ENCODE measurements around the gene SRD5A1.

The SRD5A1 gene

GRCh38 chr5:6674421-6674820 lies 41.2 kb downstream of the SRD5A1 start:
- Histone ChIP-seq H3K4me2 (ENCODE audit: insufficient read depth, low read length, poor library complexity, severe bottlenecking) (no peak overlapping the region), H3K27me3 (ENCODE audit: control insufficient read depth in 3 of 3, insufficient read depth in 3 of 3, low read depth in 1 of 3, low read length in 3 of 3) (no peaks in the 10 kb centered on the region), H3K79me1 (ENCODE audit: low read depth, low read length) (no peaks in the 10 kb centered on the region), H3K14ac (ENCODE audit: low read length) (no peak overlapping the region), H3K27ac (replicated peaks; ENCODE audit: low read length) (no peak overlapping the region), H2AFZ (ENCODE audit: low read length) (no peak overlapping the region), H4K8ac (ENCODE audit: low read depth, low read length) (no peak overlapping the region), H3K9me3 (replicated peaks in 1 of 2; ENCODE audit: control insufficient read depth in 2 of 2, insufficient read depth in 1 of 2, low read depth in 1 of 2, low read length in 2 of 2) (peaks cover 5 to 15% of the 10 kb centered on the region in 2 donors), H4K91ac (ENCODE audit: low read depth, low read length, poor library complexity) (no peak overlapping the region), H3K4me3 (ENCODE audit: low read length in 2 of 2) (no peak overlapping the region), H3K9ac (ENCODE audit: low read depth, low read length, poor library complexity) (no peak overlapping the region), H2BK120ac (ENCODE audit: low read depth, low read length) (no peak overlapping the region), H2BK12ac (ENCODE audit: low read length) (no peak overlapping the region), H3K4me1 (ENCODE audit: control insufficient read depth in 2 of 2, insufficient read depth in 1 of 2, low read depth in 1 of 2, low read length in 2 of 2) (no peaks in the 10 kb centered on the region), H3K4ac (ENCODE audit: low read length) (no peak overlapping the region), H2BK5ac (ENCODE audit: low read length) (no peak overlapping the region), H3K36me3 (replicated peaks in 1 of 2; ENCODE audit: control insufficient read depth in 2 of 2, insufficient read depth in 2 of 2, low read length in 2 of 2) (peaks cover 3 to 15% of the 10 kb centered on the region in 2 donors), H2AK5ac (ENCODE audit: low read depth, low read length) (no peak overlapping the region), H3K18ac (ENCODE audit: low read length) (no peak overlapping the region), H3K23ac (ENCODE audit: low read depth, low read length, poor library complexity) (no peak overlapping the region), H2BK15ac (ENCODE audit: low read length) (no peak overlapping the region)
- no CpG with 5 or more reads among the region's 3 CpGs for WGBS, 2 donors (ENCODE audit: extremely low coverage in 2 of 2, insufficient read length in 2 of 2, insufficient replicate concordance in 1 of 2)
- no peak for DNase-seq (ENCODE audit: low spot score)

DNA sequence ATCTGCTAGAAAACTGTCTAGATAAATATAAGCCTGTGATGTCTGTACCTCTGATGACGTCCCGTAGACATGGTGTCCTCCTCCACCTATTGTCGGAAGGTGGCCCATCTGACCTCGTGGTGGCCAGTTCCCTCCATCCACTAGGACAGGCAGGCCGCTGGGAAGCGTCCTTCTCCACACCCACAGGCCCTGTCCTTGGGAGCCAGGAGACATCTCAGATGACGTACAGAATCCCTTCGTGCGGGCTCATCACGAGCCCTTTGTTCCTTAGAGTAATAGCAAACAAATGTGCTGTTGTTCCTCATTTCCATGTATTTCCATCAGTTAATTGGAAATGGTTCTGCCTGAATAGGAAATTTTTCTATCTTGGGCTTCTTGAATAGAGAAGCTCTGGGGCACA lies 41.6 kb downstream of the SRD5A1 start:
- DNase-seq (ENCODE audit: low spot score) = no peak
- no peak overlapping the region for H3K27ac ChIP-seq (replicated peaks; ENCODE audit: low read length)
- H2BK12ac ChIP-seq (ENCODE audit: low read length) = no peak overlapping the region
- no peaks in the 10 kb centered on the region for H3K4me1 ChIP-seq (ENCODE audit: control insufficient read depth in 2 of 2, insufficient read depth in 1 of 2, low read depth in 1 of 2, low read length in 2 of 2)
- H2BK5ac ChIP-seq (ENCODE audit: low read length) = no peak overlapping the region
- H4K91ac ChIP-seq (ENCODE audit: low read depth, low read length, poor library complexity) = no peak overlapping the region
- H2BK15ac ChIP-seq (ENCODE audit: low read length) = no peak overlapping the region
- no peak overlapping the region for H3K4ac ChIP-seq (ENCODE audit: low read length)
- no peak overlapping the region for H3K18ac ChIP-seq (ENCODE audit: low read length)
- no peak overlapping the region for H4K8ac ChIP-seq (ENCODE audit: low read depth, low read length)
- H2AK5ac ChIP-seq (ENCODE audit: low read depth, low read length) = no peak overlapping the region
- no peak overlapping the region for H2AFZ ChIP-seq (ENCODE audit: low read length)
- H3K79me1 ChIP-seq (ENCODE audit: low read depth, low read length) = no peaks in the 10 kb centered on the region
- no peak overlapping the region for H3K23ac ChIP-seq (ENCODE audit: low read depth, low read length, poor library complexity)
- H3K4me3 ChIP-seq (ENCODE audit: low read length in 2 of 2) = no peak overlapping the region
- H3K4me2 ChIP-seq (ENCODE audit: insufficient read depth, low read length, poor library complexity, severe bottlenecking) = no peak overlapping the region
- H2BK120ac ChIP-seq (ENCODE audit: low read depth, low read length) = no peak overlapping the region
- no CpG with 5 or more reads among the region's 10 CpGs for WGBS, 2 donors (ENCODE audit: extremely low coverage in 2 of 2, insufficient read length in 2 of 2, insufficient replicate concordance in 1 of 2)
- no peak overlapping the region for H3K9ac ChIP-seq (ENCODE audit: low read depth, low read length, poor library complexity)
- no peaks in the 10 kb centered on the region for H3K27me3 ChIP-seq (ENCODE audit: control insufficient read depth in 3 of 3, insufficient read depth in 3 of 3, low read depth in 1 of 3, low read length in 3 of 3)
- H3K14ac ChIP-seq (ENCODE audit: low read length) = no peak overlapping the region
- H3K9me3 ChIP-seq (replicated peaks in 1 of 2; ENCODE audit: control insufficient read depth in 2 of 2, insufficient read depth in 1 of 2, low read depth in 1 of 2, low read length in 2 of 2) = peaks cover 5 to 15% of the 10 kb centered on the region in 2 donors
- H3K36me3 ChIP-seq (replicated peaks in 1 of 2; ENCODE audit: control insufficient read depth in 2 of 2, insufficient read depth in 2 of 2, low read length in 2 of 2) = peaks cover 3 to 14% of the 10 kb centered on the region in 2 donors

- no peak overlapping the region for H2BK15ac ChIP-seq (ENCODE audit: low read length)
- H4K91ac ChIP-seq (ENCODE audit: low read depth, low read length, poor library complexity) = no peak overlapping the region
- H3K79me1 ChIP-seq (ENCODE audit: low read depth, low read length) = no peaks in the 10 kb centered on the region
- H2BK5ac ChIP-seq (ENCODE audit: low read length) = no peak overlapping the region
- H3K9me3 ChIP-seq (replicated peaks in 1 of 2; ENCODE audit: control insufficient read depth in 2 of 2, insufficient read depth in 1 of 2, low read depth in 1 of 2, low read length in 2 of 2) = peaks cover 5 to 11% of the 10 kb centered on the region in 2 donors
- no peak overlapping the region for H3K18ac ChIP-seq (ENCODE audit: low read length)
- no peak overlapping the region for H2BK120ac ChIP-seq (ENCODE audit: low read depth, low read length)
- no peak overlapping the region for H3K14ac ChIP-seq (ENCODE audit: low read length)
- no peak overlapping the region for H3K27ac ChIP-seq (replicated peaks; ENCODE audit: low read length)
- no peaks in the 10 kb centered on the region for H3K4me1 ChIP-seq (ENCODE audit: control insufficient read depth in 2 of 2, insufficient read depth in 1 of 2, low read depth in 1 of 2, low read length in 2 of 2)
- no peak overlapping the region for H2AFZ ChIP-seq (ENCODE audit: low read length)
- DNase-seq (ENCODE audit: low spot score) = no peak
- no peak overlapping the region for H3K9ac ChIP-seq (ENCODE audit: low read depth, low read length, poor library complexity)
- H2AK5ac ChIP-seq (ENCODE audit: low read depth, low read length) = no peak overlapping the region
- H3K27me3 ChIP-seq (ENCODE audit: control insufficient read depth in 3 of 3, insufficient read depth in 3 of 3, low read depth in 1 of 3, low read length in 3 of 3) = no peaks in the 10 kb centered on the region
- H2BK12ac ChIP-seq (ENCODE audit: low read length) = no peak overlapping the region
- WGBS, 2 donors (ENCODE audit: extremely low coverage in 2 of 2, insufficient read length in 2 of 2, insufficient replicate concordance in 1 of 2) = no CpG with 5 or more reads among the region's 5 CpGs
- H3K23ac ChIP-seq (ENCODE audit: low read depth, low read length, poor library complexity) = no peak overlapping the region
- H3K4me3 ChIP-seq (ENCODE audit: low read length in 2 of 2) = no peak overlapping the region
- no peak overlapping the region for H3K4me2 ChIP-seq (ENCODE audit: insufficient read depth, low read length, poor library complexity, severe bottlenecking)
- H3K36me3 ChIP-seq (replicated peaks in 1 of 2; ENCODE audit: control insufficient read depth in 2 of 2, insufficient read depth in 2 of 2, low read length in 2 of 2) = peaks cover 2 to 4% of the 10 kb centered on the region in 2 donors
- no peak overlapping the region for H3K4ac ChIP-seq (ENCODE audit: low read length)
- no peak overlapping the region for H4K8ac ChIP-seq (ENCODE audit: low read depth, low read length)
These were observed 42.7 kb downstream of the SRD5A1 start for GRCh38 chr5:6675784-6676491.

DNA sequence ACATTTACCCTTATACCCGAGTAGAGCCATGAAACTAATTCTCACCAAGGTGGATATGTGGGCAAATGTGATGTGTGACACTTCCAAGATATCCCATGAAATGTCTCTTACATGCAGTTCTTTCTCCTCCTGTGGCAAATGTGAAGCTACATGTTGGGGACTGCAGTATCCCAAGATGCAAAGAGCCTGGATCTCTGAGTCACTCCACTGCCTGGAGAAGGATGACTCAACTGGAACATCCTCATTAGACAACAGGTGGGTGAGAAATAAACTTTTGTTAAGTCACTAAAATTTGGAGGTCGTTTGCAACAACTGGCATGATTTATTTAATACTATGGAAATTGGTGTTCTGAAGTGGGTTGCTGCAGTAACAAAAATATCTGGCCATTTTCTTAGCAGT lies 43.5 kb downstream of the SRD5A1 start:
- Histone ChIP-seq H3K4ac (ENCODE audit: low read length) (no peak overlapping the region), H2AK5ac (ENCODE audit: low read depth, low read length) (no peak overlapping the region), H4K8ac (ENCODE audit: low read depth, low read length) (no peak overlapping the region), H3K14ac (ENCODE audit: low read length) (no peak overlapping the region), H3K4me2 (ENCODE audit: insufficient read depth, low read length, poor library complexity, severe bottlenecking) (no peak overlapping the region), H3K23ac (ENCODE audit: low read depth, low read length, poor library complexity) (no peak overlapping the region), H2BK120ac (ENCODE audit: low read depth, low read length) (no peak overlapping the region), H3K36me3 (replicated peaks in 1 of 2; ENCODE audit: control insufficient read depth in 2 of 2, insufficient read depth in 2 of 2, low read length in 2 of 2) (peaks cover 2 to 4% of the 10 kb centered on the region in 2 donors), H3K27ac (replicated peaks; ENCODE audit: low read length) (no peak overlapping the region), H3K9me3 (replicated peaks in 1 of 2; ENCODE audit: control insufficient read depth in 2 of 2, insufficient read depth in 1 of 2, low read depth in 1 of 2, low read length in 2 of 2) (peaks cover 6 to 11% of the 10 kb centered on the region in 2 donors), H3K4me3 (ENCODE audit: low read length in 2 of 2) (no peak overlapping the region), H2BK5ac (ENCODE audit: low read length) (no peak overlapping the region), H3K18ac (ENCODE audit: low read length) (no peak overlapping the region), H3K4me1 (ENCODE audit: control insufficient read depth in 2 of 2, insufficient read depth in 1 of 2, low read depth in 1 of 2, low read length in 2 of 2) (no peaks in the 10 kb centered on the region), H4K91ac (ENCODE audit: low read depth, low read length, poor library complexity) (no peak overlapping the region), H3K27me3 (ENCODE audit: control insufficient read depth in 3 of 3, insufficient read depth in 3 of 3, low read depth in 1 of 3, low read length in 3 of 3) (peaks cover 0 to 2% (median 0%) of the 10 kb centered on the region in 3 experiments), H2BK12ac (ENCODE audit: low read length) (no peak overlapping the region), H2BK15ac (ENCODE audit: low read length) (no peak overlapping the region), H3K79me1 (ENCODE audit: low read depth, low read length) (no peaks in the 10 kb centered on the region), H3K9ac (ENCODE audit: low read depth, low read length, poor library complexity) (no peak overlapping the region), H2AFZ (ENCODE audit: low read length) (no peak overlapping the region)
- WGBS, 2 donors (ENCODE audit: extremely low coverage in 2 of 2, insufficient read length in 2 of 2, insufficient replicate concordance in 1 of 2) = no CpG with 5 or more reads among the region's 2 CpGs
- no peak for DNase-seq (ENCODE audit: low spot score)
